Stomach (tissue), 9 donors: ENCODE data around the gene ACVR1. TPM values are rescaled to one million over a fixed set of nuclear protein-coding genes. Genes with fewer than 3 reads are reported as not detected.

Experiments used
- DNase-seq, 2 donors: peaks; one replicate each; pipeline versions ENCODE4 v3.0.0 to v3.0.0-alpha.2; 2013 to 2019
- H3K27ac ChIP-seq, 5 donors: fragments of 200-600 bp in 4 of 5; sonication (generic) in 4 of 5; one replicate each; pipeline ENCODE4 v1.5.1; 2013 to 2019; ENCODE audit warnings: mild to moderate bottlenecking in 1 of 5, moderate library complexity in 1 of 5
- H3K27me3 ChIP-seq, 3 donors: fragments of 200-600 bp; sonication (generic); one replicate each; pipeline ENCODE4 v1.5.1; 2017 to 2019; ENCODE audit warnings: mixed run types in 1 of 3
- H3K36me3 ChIP-seq, 4 donors: fragments of 200-600 bp; sonication (generic); 1 replicate in 3 of 4; 2 replicates in 1 of 4; pipeline ENCODE4 v1.5.1; 2016 to 2019
- H3K4me1 ChIP-seq, 4 donors: fragments of 200-600 bp; sonication (generic); one replicate each; pipeline ENCODE4 v1.5.1; 2016 to 2019
- H3K4me3 ChIP-seq, 4 donors: fragments of 200-600 bp; sonication (generic) in 3 of 4; one replicate each; pipeline ENCODE4 v1.5.1; 2016 to 2019; ENCODE audit warnings: mild to moderate bottlenecking in 1 of 4
- H3K9me3 ChIP-seq, 4 donors: fragments of 200-600 bp; sonication (generic); one replicate each; pipeline ENCODE4 v1.5.1; 2016 to 2019
- EP300 ChIP-seq: sonication (generic); formaldehyde crosslinking; IDR thresholded peaks from one replicate; pipeline ENCODE4 v1.6.1; 2017; ENCODE audit warnings: antibody characterized with exemption
- POLR2A ChIP-seq, 4 donors: fragments of 450-650 bp; IDR thresholded peaks; one replicate each; pipeline ENCODE4 v1.6.1; 2016; ENCODE audit warnings: antibody characterized with exemption in 4 of 4, control low read depth in 2 of 4, mild to moderate bottlenecking in 1 of 4, moderate library complexity in 1 of 4
- POLR2AphosphoS5 ChIP-seq, 3 donors: sonication (generic); formaldehyde crosslinking; IDR thresholded peaks; one replicate each; pipeline ENCODE4 v1.6.1; 2016; ENCODE audit warnings: antibody characterized with exemption in 3 of 3
- WGBS, 5 donors: extraction: QIAGEN DNeasy Blood & Tissue Kit in 3 of 5; methylation state at CpG; one replicate each; pipeline versions ENCODE4 v1.1.5 to v1.1.7; 2013 to 2018; 5-methylcytosine and 5-hydroxymethylcytosine counted together
- intact Hi-C: fragments of 100-400 bp; cut with DNase I; formaldehyde crosslinking; loops from one replicate; pipeline ENCODE4 v1.15.1; 2023; ENCODE audit warnings: low total_unique reads
- polyA plus RNA-seq, 3 donors: library from polyadenylated mRNA; stranded (reverse); fragments of 200-250 nt; gene quantifications; one replicate each; pipeline ENCODE4 v1.2.3, GENCODE V29; 2013
- total RNA-seq, 5 donors: library from RNA; depleted of rRNA; stranded (reverse); fragments of >200 nt; gene quantifications; one replicate each; pipeline versions ENCODE4 v1.1.0 to v1.2.3, GENCODE V29; 2014 to 2016
- TF ChIP-seq, protein P1 (sequence below), 7 experiments: fragments of 450-650 bp in 4 of 7; fragments of 200-600 bp in 3 of 7; sonication (generic) in 3 of 7; IDR thresholded peaks; one replicate each; pipeline ENCODE4 v1.5.1; 2016 to 2019; ENCODE audit warnings: antibody characterized with exemption in 7 of 7, control low read depth in 2 of 7, mild to moderate bottlenecking in 1 of 7
- donor health status: healthy with polysubstance abuse.
- donor health status: Bipolar disorder and iron deficiency.
- donor health status: healthy.

ACVR1 gene
- total and polyA plus RNA-seq, 8 donors: 2.3 to 32.1 (median 5.6) TPM

DNA sequence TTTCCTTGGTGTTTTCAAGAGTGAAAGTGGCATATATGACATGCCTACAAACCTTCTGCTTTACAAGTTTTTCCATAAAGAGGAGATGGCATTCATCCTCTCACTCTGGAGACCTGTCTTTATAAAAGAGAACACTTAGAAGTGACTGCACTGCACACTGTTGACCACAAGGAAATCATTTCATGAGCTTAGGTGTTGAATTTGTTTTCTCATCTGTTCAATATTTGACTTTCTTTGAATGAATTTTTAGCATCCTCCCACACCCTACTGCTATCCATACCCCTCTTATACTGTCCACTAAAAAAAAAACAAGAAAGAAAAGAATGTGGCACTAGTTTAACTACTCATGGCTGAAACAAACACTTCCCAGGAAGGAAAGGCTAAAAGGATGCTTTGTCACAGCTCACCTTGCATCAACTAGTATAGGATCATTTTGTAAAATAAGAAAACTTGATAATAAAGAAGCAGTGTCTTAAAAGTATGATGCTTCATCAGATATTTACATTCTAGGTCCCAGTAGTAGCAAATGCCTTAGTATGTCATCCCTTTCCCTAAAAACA lies 83.0 kb downstream of the ACVR1 start:
- intact Hi-C loops: no loop called here
- peaks cover 0 to 10% (median 8%) of the 10 kb centered on the region in 4 donors for H3K36me3 ChIP-seq
- H3K27me3 ChIP-seq: no peaks in the 10 kb centered on the region
- H3K4me1 ChIP-seq: peaks cover 16 to 46% (median 30%) of the 10 kb centered on the region in 4 donors
- TF ChIP-seq, protein P1, sequence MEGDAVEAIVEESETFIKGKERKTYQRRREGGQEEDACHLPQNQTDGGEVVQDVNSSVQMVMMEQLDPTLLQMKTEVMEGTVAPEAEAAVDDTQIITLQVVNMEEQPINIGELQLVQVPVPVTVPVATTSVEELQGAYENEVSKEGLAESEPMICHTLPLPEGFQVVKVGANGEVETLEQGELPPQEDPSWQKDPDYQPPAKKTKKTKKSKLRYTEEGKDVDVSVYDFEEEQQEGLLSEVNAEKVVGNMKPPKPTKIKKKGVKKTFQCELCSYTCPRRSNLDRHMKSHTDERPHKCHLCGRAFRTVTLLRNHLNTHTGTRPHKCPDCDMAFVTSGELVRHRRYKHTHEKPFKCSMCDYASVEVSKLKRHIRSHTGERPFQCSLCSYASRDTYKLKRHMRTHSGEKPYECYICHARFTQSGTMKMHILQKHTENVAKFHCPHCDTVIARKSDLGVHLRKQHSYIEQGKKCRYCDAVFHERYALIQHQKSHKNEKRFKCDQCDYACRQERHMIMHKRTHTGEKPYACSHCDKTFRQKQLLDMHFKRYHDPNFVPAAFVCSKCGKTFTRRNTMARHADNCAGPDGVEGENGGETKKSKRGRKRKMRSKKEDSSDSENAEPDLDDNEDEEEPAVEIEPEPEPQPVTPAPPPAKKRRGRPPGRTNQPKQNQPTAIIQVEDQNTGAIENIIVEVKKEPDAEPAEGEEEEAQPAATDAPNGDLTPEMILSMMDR (IDR thresholded peaks at IDR 0.05): peak in 1 of 7 experiments; percentile 30
- TF ChIP-seq EP300 (no peak), POLR2A (IDR thresholded peaks at IDR 0.05) (no peak), POLR2AphosphoS5 (IDR thresholded peaks at IDR 0.05) (no peak)
- H3K9me3 ChIP-seq: no peaks in the 10 kb centered on the region
- DNase-seq: no peak
- H3K4me3 ChIP-seq: no peak overlapping the region
- H3K27ac ChIP-seq: no peak overlapping the region

DNA sequence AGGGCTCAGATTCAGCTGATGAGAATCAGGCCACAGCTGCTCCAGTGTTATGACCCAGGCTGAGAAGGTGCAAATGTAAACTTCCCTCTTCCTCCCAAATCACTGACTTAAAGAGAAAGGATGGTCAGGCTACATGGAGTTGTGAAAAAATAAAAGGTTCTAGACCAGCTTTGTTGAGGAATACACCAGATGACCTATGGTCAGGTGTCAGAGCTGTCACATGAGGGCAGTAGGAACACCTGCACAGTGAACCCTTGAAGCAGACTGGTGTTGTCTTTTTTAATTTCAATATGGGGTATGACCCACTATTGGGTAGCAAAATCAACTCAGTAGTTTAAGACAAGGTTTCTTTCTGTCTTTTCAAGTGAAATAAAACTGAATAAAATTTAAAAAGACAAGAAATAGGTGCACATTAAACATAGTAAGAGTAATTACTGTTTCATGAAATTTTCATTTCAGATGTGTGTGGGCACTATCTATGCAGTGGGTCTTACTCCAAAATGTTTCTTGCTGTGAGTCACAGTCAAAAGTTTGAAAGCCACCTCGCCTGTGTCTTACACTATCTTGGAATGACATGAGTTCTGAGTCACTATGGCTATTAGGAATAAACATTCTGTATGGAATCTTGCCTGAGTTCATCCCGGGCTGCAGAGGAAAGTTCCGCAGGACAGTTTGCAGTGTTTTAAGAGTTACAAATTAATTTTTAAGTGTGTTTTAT lies 83.6 kb downstream of the ACVR1 start:
- DNase-seq: no peak
- TF ChIP-seq EP300 (no peak), POLR2AphosphoS5 (IDR thresholded peaks at IDR 0.05) (peak in 1 of 3 donors; percentile 36)
- intact Hi-C loops: no loop called here
- peaks cover 0 to 3% (median 1%) of the 10 kb centered on the region in 4 donors for H3K36me3 ChIP-seq
- H3K27me3 ChIP-seq: no peaks in the 10 kb centered on the region
- peak overlapping the region in 1 of 5 donors; percentile 5 for H3K27ac ChIP-seq
- peaks cover 16 to 52% (median 32%) of the 10 kb centered on the region in 4 donors for H3K4me1 ChIP-seq
- 52 to 73% (median 64%) methylated on average over 3 of the region's 3 CpGs for WGBS, 5 donors
- no peaks in the 10 kb centered on the region for H3K9me3 ChIP-seq
- H3K4me3 ChIP-seq: no peak overlapping the region

DNA sequence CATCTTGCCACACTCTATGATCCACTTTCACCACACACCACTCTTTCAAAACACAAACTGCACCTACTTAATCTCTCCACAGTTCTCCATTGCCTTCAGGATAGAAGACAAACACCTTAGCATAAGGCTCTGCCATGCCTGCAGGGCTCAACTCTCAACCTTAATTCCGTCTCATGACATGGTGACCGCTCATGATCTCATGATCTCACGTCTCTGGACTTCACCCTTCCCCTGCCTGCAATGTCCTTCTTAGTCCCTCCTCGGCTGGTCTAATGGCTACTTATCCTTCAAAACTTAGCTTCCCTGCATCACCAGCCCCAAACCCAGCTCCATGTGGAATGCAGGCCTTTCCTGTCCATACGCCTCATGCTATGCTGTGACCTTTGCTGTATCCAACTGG lies 85.3 kb downstream of the ACVR1 start:
- H3K27me3 ChIP-seq: no peaks in the 10 kb centered on the region
- WGBS, 5 donors: 90 to 99% (median 95%) methylated on average over 5 of the region's 5 CpGs
- no peak overlapping the region for H3K4me3 ChIP-seq
- peaks cover 26 to 68% (median 46%) of the 10 kb centered on the region in 4 donors for H3K4me1 ChIP-seq
- intact Hi-C loops: no loop called here
- no peaks in the 10 kb centered on the region for H3K36me3 ChIP-seq
- H3K27ac ChIP-seq: peak overlapping the region in 1 of 5 donors; percentile 62
- no peaks in the 10 kb centered on the region for H3K9me3 ChIP-seq
- TF ChIP-seq POLR2A (IDR thresholded peaks at IDR 0.05): no peak
- TF ChIP-seq EP300: no peak
- TF ChIP-seq, protein P1 (IDR thresholded peaks at IDR 0.05): no peak
- no peak for TF ChIP-seq POLR2AphosphoS5 (IDR thresholded peaks at IDR 0.05)
- no peak for DNase-seq

DNA sequence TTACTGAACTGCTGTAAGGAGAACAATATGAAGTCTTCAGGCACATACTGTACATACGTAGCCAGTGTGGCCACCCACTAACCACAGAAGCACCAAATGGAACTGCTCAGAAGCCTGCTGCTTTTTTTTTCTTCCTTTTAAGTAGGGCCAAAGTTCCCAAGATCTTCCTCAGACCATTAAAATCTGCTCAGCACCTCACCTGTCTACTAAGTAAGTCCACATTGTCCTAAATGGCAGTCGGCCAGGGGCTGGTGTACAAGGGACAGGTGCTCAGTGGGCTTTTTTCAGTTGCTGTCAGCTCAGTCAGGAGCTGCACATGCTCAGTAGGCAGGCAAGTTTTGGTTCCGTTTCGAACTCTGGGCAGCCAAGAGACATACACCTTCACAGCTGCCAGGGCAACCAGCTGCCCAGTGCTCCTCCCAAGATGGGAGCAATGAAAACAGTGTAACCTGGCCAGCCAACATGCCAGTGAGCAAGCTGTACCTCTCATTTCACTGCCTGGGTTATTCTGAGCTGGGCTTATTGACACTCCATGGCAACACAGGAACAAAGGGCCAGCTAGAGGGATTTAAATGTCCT lies 86.1 kb downstream of the ACVR1 start:
- peaks cover 33 to 76% (median 54%) of the 10 kb centered on the region in 4 donors for H3K4me1 ChIP-seq
- no peaks in the 10 kb centered on the region for H3K27me3 ChIP-seq
- 39 to 47% (median 44%) methylated on average over 4 of the region's 4 CpGs for WGBS, 5 donors
- H3K27ac ChIP-seq: peak overlapping the region; percentile 28 to 63 (median 52)
- no peaks in the 10 kb centered on the region for H3K9me3 ChIP-seq
- intact Hi-C loops: loop anchor here (10.0 kb wide), 1 partner anchor 85 kb away; the partner anchor contains the start of gene ACVR1
- no peaks in the 10 kb centered on the region for H3K36me3 ChIP-seq
- DNase-seq: peak; percentile 46 to 75
- H3K4me3 ChIP-seq: no peak overlapping the region
- TF ChIP-seq POLR2A (IDR thresholded peaks at IDR 0.05) (no peak), POLR2AphosphoS5 (IDR thresholded peaks at IDR 0.05) (peak in 1 of 3 donors; percentile 13), EP300 (no peak)
- TF ChIP-seq, protein P1 (IDR thresholded peaks at IDR 0.05): no peak
